HepG2 (cell line): ENCODE measurements around the gene PAIP2. TPM values are rescaled to one million over a fixed set of nuclear protein-coding genes. Genes with fewer than 3 reads are reported as not detected.

Experiments
- ATAC-seq: fragments of 200-7000 bp; cut with Tn5 transposase; 3 replicates; pipeline ENCODE4 v1.9.1; 2020; ENCODE audit warnings: mild to moderate bottlenecking, moderate library complexity
- BruUV-seq: library from RNA; stranded (reverse); fragments of 400-500 nt; replicated peaks from 2 replicates; lab custom pipeline; 2021; lab: Mats Ljungman, UMichigan
- CTCF ChIA-PET: fragments of 300-600 bp; formaldehyde crosslinking; extraction: SDS; loops from one replicate; lab custom pipeline; 2021; ENCODE audit warnings: low total read pairs, inconsistent platforms, low intra/inter-chr PET ratio; lab: Yijun Ruan, JAX
- POLR2A ChIA-PET: fragments of 350-600 bp; sonication (Branson Sonifier 250); formaldehyde crosslinking; loops from one replicate; lab custom pipeline; 2020; ENCODE audit warnings: antibody characterized with exemption, inconsistent platforms; lab: Yijun Ruan, JAX
- DNase-seq: peaks from one replicate; pipeline ENCODE4 v3.0.0-alpha.2; 2015; ENCODE audit warnings: low spot score
- FAIRE-seq: peaks from 3 replicates; lab custom pipeline; 2011; peaks lifted over from hg19 to GRCh38; lab: Jason Lieb, UNC
- H2AFZ ChIP-seq: one replicate; pipeline ENCODE4 v1.6.1; 2011; ENCODE audit warnings: low read length, inconsistent platforms
- H3K27ac ChIP-seq: fragments of 300-600 bp; 3 replicates; pipeline ENCODE4 v1.8.0; 2011; ENCODE audit warnings: mixed run types, mild to moderate bottlenecking, mixed read lengths, low read length, inconsistent platforms; ENCODE audit not compliant: insufficient read depth; ENCODE audit errors: extremely low read length
- H3K27me3 ChIP-seq, 2 experiments: fragments of 200-600 bp in 1 of 2; 2 replicates in 1 of 2; 3 replicates in 1 of 2; pipeline versions ENCODE4 v1.6.0 to v1.8.0; 2011; ENCODE audit warnings: low read length in 2 of 2, mild to moderate bottlenecking in 2 of 2, moderate library complexity in 2 of 2, inconsistent platforms in 1 of 2; ENCODE audit not compliant: insufficient read depth in 2 of 2, control insufficient read depth in 1 of 2
- H3K36me3 ChIP-seq, 2 experiments: fragments of 200-600 bp in 1 of 2; replicated peaks in 1 of 2; 2 replicates in 1 of 2; 3 replicates in 1 of 2; pipeline versions ENCODE4 v1.5.1 to v1.8.0; 2011; ENCODE audit warnings: low read length in 2 of 2, inconsistent platforms in 1 of 2; ENCODE audit not compliant: insufficient read depth in 2 of 2, control insufficient read depth in 1 of 2
- H3K4me1 ChIP-seq: 2 replicates; pipeline ENCODE4 v1.5.1; 2012; ENCODE audit warnings: low read length, inconsistent platforms; ENCODE audit not compliant: insufficient read depth
- H3K4me2 ChIP-seq: 2 replicates; pipeline ENCODE4 v1.6.0; 2011; ENCODE audit warnings: low read depth, low read length, inconsistent platforms
- H3K4me3 ChIP-seq, 3 experiments: fragments of 200-600 bp in 1 of 3; sonication (generic), shearing (Covaris generic) in 1 of 3; replicated peaks in 1 of 3; 2 replicates each; pipeline ENCODE4 v1.5.1; 2011 to 2016; ENCODE audit warnings: low read length in 3 of 3, inconsistent platforms in 2 of 3, low read depth in 2 of 3, mild to moderate bottlenecking in 2 of 3, control low read depth in 1 of 3, mixed read lengths in 1 of 3; ENCODE audit not compliant: insufficient read depth in 1 of 3
- H3K79me2 ChIP-seq: one replicate; pipeline ENCODE4 v1.6.1; 2011; ENCODE audit warnings: low read length, inconsistent platforms; ENCODE audit not compliant: insufficient read depth
- H3K9ac ChIP-seq: 2 replicates; pipeline ENCODE4 v1.6.0; 2011; ENCODE audit warnings: mild to moderate bottlenecking, low read depth, low read length, inconsistent platforms; ENCODE audit not compliant: insufficient read depth
- H3K9me3 ChIP-seq: 2 replicates; pipeline ENCODE4 v1.5.1; 2012; ENCODE audit warnings: mild to moderate bottlenecking, low read length
- H4K20me1 ChIP-seq: 2 replicates; pipeline ENCODE4 v1.6.0; 2011; ENCODE audit warnings: inconsistent platforms, mild to moderate bottlenecking, low read length, moderate library complexity; ENCODE audit not compliant: insufficient read depth
- CBX5 ChIP-seq: sonication (generic); formaldehyde crosslinking; IDR thresholded peaks from 2 replicates; pipeline ENCODE4 v1.4.0; 2020; ENCODE audit warnings: missing genetic modification reagents, borderline replicate concordance
- HOMEZ ChIP-seq: IDR thresholded peaks from 2 replicates; pipeline ENCODE4 v1.6.1; 2016; ENCODE audit warnings: low read depth
- IRF2 ChIP-seq: IDR thresholded peaks from 2 replicates; pipeline ENCODE4 v1.6.1; 2018; ENCODE audit warnings: missing genetic modification reagents, missing compliant biosample characterization
- JUNB ChIP-seq: sonication (generic); formaldehyde crosslinking; IDR thresholded peaks from 2 replicates; pipeline ENCODE4 v1.8.0; 2022; ENCODE audit warnings: missing genetic modification reagents, mild to moderate bottlenecking, borderline replicate concordance
- MTA1 ChIP-seq: sonication (generic); formaldehyde crosslinking; IDR thresholded peaks from 2 replicates; pipeline ENCODE4 v1.4.0; 2020; ENCODE audit warnings: missing genetic modification reagents, mild to moderate bottlenecking, borderline replicate concordance
- MYPOP ChIP-seq: sonication (generic); formaldehyde crosslinking; IDR thresholded peaks from 2 replicates; pipeline ENCODE4 v1.8.1; 2023; ENCODE audit warnings: mild to moderate bottlenecking, moderate library complexity, missing genetic modification reagents
- NFATC3 ChIP-seq: sonication (generic); formaldehyde crosslinking; IDR thresholded peaks from 2 replicates; pipeline ENCODE4 v1.5.1; 2020; ENCODE audit warnings: mild to moderate bottlenecking, missing genetic modification reagents
- NFIB ChIP-seq: sonication (generic); formaldehyde crosslinking; IDR thresholded peaks from 2 replicates; pipeline ENCODE4 v1.9.0; 2021; ENCODE audit warnings: missing genetic modification reagents, mild to moderate bottlenecking, borderline replicate concordance
- TEAD3 ChIP-seq: optimal IDR thresholded peaks from 2 replicates; pipeline ENCODE3; 2016; ENCODE audit warnings: borderline replicate concordance
- TRIM22 ChIP-seq: fragments of 450-650 bp; IDR thresholded peaks from 2 replicates; pipeline ENCODE4 v1.6.1; 2017
- ZBTB33 ChIP-seq: sonication (generic); formaldehyde crosslinking; IDR thresholded peaks from 2 replicates; pipeline ENCODE4 v1.4.0; 2020; ENCODE audit warnings: missing genetic modification reagents
- ZBTB34 ChIP-seq: sonication (generic); formaldehyde crosslinking; IDR thresholded peaks from 2 replicates; pipeline ENCODE4 v1.8.0; 2022; ENCODE audit warnings: mild to moderate bottlenecking, missing genetic modification reagents
- ZBTB38 ChIP-seq: sonication (generic); formaldehyde crosslinking; IDR thresholded peaks from 2 replicates; pipeline ENCODE4 v1.5.1; 2020; ENCODE audit warnings: mild to moderate bottlenecking, missing genetic modification reagents
- ZMAT5 ChIP-seq: sonication (generic); formaldehyde crosslinking; IDR thresholded peaks from 2 replicates; pipeline ENCODE4 v1.5.0; 2020; ENCODE audit warnings: mild to moderate bottlenecking, low read depth, missing genetic modification reagents, borderline replicate concordance
- ZNF121 ChIP-seq: sonication (generic); formaldehyde crosslinking; IDR thresholded peaks from 2 replicates; pipeline ENCODE4 v1.5.0; 2020; ENCODE audit warnings: mild to moderate bottlenecking, missing genetic modification reagents
- ZNF558 ChIP-seq: sonication (generic); formaldehyde crosslinking; IDR thresholded peaks from 2 replicates; pipeline ENCODE4 v1.9.0; 2022; ENCODE audit warnings: mild to moderate bottlenecking, missing genetic modification reagents, borderline replicate concordance
- ZNF879 ChIP-seq: sonication (generic); formaldehyde crosslinking; IDR thresholded peaks from 2 replicates; pipeline ENCODE4 v1.8.1; 2023; ENCODE audit warnings: missing genetic modification reagents
- ZSCAN9 ChIP-seq: IDR thresholded peaks from 2 replicates; pipeline ENCODE4 v1.6.1; 2016; ENCODE audit warnings: borderline replicate concordance
- WGBS: methylation state at CpG from one replicate; pipeline ENCODE4 v1.1.6; 2017; ENCODE audit warnings: low lambda C conversion rate; 5-methylcytosine and 5-hydroxymethylcytosine counted together
- in situ Hi-C: cut with HindIII; loops from 2 replicates; pipeline ENCODE4 v1.10.0; 2017; ENCODE audit warnings: low pct_unique_long_range_greater_than_20kb; ENCODE audit not compliant: extremely low pct_ligation_motif_present
- intact Hi-C: fragments of 100-400 bp; cut with micrococcal nuclease; formaldehyde crosslinking; loops from one replicate; pipeline ENCODE4 v1.10.0; 2022; ENCODE audit not compliant: unreplicated experiment
- polyA plus RNA-seq, 8 experiments: library from polyadenylated mRNA; depleted of rRNA in 3 of 8; stranded (reverse) in 7 of 8; unstranded in 1 of 8; fragments of >200 nt; fragmentation: Illumina TruSeq in 4 of 8; extraction: Trizol in 4 of 8; gene quantifications; 2 replicates each; pipeline versions ENCODE4 v1.2.1 to v1.2.3, GENCODE V29; 2011 to 2016; ENCODE audit warnings: low read depth in 4 of 8, missing spikeins in 1 of 8, mixed read lengths in 1 of 8; ENCODE audit not compliant: insufficient read depth in 1 of 8
- total RNA-seq, 5 experiments: library from RNA; depleted of rRNA; stranded (reverse); fragments of >200 nt; fragmentation: Illumina TruSeq; extraction: Trizol; gene quantifications; 2 replicates each; pipeline ENCODE4 v1.2.3, GENCODE V29; 2016; ENCODE audit warnings: low read depth in 1 of 5

PAIP2 gene
- total and polyA plus RNA-seq, 2 of the 13 experiments (the other 11 are each of a cell fraction or from before 2014, with no cell fraction given), result 61.5 to 76.3 TPM

- Histone ChIP-seq H3K27ac (no peak overlapping the region), H3K79me2 (peaks cover 87% of the 10 kb centered on the region), H4K20me1 (peaks cover 76% of the 10 kb centered on the region), H3K9ac (no peak overlapping the region), H2AFZ (no peak overlapping the region), H3K4me3 (peak overlapping the region in 2 of 3 experiments; percentile 92 to 97; a peak in 2 of 6 replicates), H3K27me3 (no peaks in the 10 kb centered on the region; a peak in 1 of 5 replicates), H3K9me3 (no peaks in the 10 kb centered on the region), H3K36me3 (peaks cover 0 to 1% of the 10 kb centered on the region in 2 experiments; a peak in 1 of 5 replicates), H3K4me1 (peaks cover 64% of the 10 kb centered on the region)
- no peak for DNase-seq
- ATAC-seq, result no peak
- intact Hi-C loops, result no loop called here
- BruUV-seq, result no TSS peak
- ChIA-PET CTCF (no interaction called here), POLR2A (interaction anchor here (1.3 kb wide), 1 partner anchor 23 kb away, joined by 4 read pairs; no protein-coding TSS in a partner anchor)
- in situ Hi-C loops, result no loop called here
- FAIRE-seq, result no peak
- TF ChIP-seq NFATC3 (CRISPR knock-in tag) (no peak), ZBTB34 (CRISPR knock-in tag) (no peak), MTA1 (CRISPR knock-in tag) (no peak), ZNF558 (CRISPR knock-in tag) (no peak), ZBTB38 (CRISPR knock-in tag) (no peak), CBX5 (CRISPR knock-in tag) (no peak), HOMEZ (no peak), ZNF879 (CRISPR knock-in tag) (no peak), JUNB (no peak), TEAD3 (CRISPR knock-in tag) (peak; percentile 42), ZNF121 (0 out of 2 replicates have a peak, but pooled peaks have one; percentile 40), TRIM22 (no peak), ZSCAN9 (CRISPR knock-in tag) (no peak), ZMAT5 (CRISPR knock-in tag) (no peak), IRF2 (CRISPR knock-in tag) (no peak), ZBTB33 (CRISPR knock-in tag) (peak; percentile 65; the same call in 1 of the 2 replicates), MYPOP (CRISPR knock-in tag) (no peak), NFIB (CRISPR knock-in tag) (no peak)
- TF ChIP-seq, all 625 proteins: peak for 3
- 72% methylated on average over 12 of the region's 12 CpGs for WGBS
- H3K4me2 ChIP-seq, result peak overlapping the region; percentile 93
Measured at GRCh38 chr5:139296862-139297326, 44.8 kb upstream of the PAIP2 start.
